Fibroblast of the conjunctiva (primary cell): Measurements from ENCODE around the gene SLC20A1.

Source experiments
- DNase-seq: peaks from one replicate; pipeline ENCODE4 v3.0.0-alpha.2; 2010; ENCODE audit warnings: low read depth

Gene SLC20A1

DNA sequence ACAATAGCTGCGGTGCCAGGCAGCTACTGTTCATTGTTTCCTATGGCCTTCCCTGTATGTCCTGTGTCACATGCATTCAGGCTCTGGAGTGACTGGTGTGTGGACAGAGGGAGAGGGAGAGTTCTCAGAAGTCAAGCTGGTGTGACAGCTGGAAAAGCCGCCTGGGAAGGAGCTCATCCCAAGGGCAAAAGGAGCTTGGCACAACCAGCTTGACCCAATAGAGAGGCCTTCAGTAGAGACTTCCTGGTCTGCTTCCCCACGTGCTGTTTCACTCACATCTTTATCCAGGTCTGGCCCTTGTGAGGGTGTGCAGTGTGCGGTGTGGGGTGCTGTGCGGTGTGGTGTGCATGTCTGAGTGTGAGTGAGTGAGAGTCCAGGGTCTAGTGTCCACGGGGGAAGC is 64.0 kb downstream of the SLC20A1 start:
- DNase-seq, result no peak

DNA sequence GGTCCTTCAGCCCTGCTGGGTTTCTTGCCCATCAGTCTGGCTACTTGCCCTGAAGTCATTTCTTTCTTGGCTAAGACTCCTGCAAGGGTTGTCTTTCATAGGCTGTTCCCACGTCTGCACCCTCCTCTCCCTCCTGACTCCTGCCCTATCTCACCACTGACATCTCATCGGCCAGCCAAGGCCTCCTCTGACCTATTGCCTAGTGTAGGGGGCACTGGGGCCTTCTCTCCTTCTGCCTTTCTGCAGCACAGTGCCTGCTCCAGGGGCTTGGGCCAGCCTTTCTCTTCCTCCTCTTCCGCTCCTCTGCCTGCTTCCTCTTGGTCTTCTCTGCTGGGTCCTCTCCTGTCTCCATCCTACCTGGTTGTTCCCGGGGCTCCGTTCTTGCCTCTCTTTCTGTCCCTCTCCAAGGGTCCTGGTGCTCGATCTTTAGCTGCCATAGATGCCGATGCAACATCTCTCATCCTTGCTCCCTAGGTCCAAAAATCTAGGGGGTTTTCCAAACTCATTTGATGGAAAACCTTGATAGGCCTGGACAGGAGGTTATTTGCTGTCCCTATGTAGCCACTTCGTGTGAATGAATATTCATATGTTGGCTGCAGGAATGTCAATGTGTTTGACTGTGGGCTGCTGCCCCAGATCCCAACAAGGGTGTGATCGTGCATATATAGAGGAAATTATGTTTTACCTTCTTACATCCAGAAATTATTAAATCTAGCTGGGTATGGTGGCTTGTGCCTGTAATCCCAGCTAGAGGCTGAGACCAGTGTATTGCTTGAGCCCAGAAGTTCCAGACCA is 65.4 kb downstream of the SLC20A1 start:
- DNase-seq, result no peak

- DNase-seq, result no peak
Measured at GRCh38 chr2:112712465-112712864, 66.7 kb downstream of the SLC20A1 start.

GRCh38 chr2:112712903-112713584 is 67.3 kb downstream of the SLC20A1 start:
- no peak for DNase-seq
